Smooth muscle cell (in vitro differentiated cells): ENCODE measurements around the gene PLCG2. TPM values are rescaled to one million over a fixed set of nuclear protein-coding genes. Genes with fewer than 3 reads are reported as not detected.

ENCODE experiments used
- DNase-seq: peaks from one replicate; lab custom pipeline; 2025; ENCODE audit not compliant: unreplicated experiment; lab: John Stamatoyannopoulos, UW
- H2AFZ ChIP-seq: fragments of 200-600 bp; sonication (generic); 2 replicates; pipeline ENCODE4 v1.6.0; 2016; ENCODE audit warnings: antibody characterized with exemption, low read depth, mild to moderate bottlenecking
- H3F3A ChIP-seq: fragments of 200-600 bp; sonication (generic); 2 replicates; pipeline ENCODE4 v1.6.0; 2017; ENCODE audit warnings: antibody characterized with exemption, low read depth
- H3K27ac ChIP-seq: fragments of 200-600 bp; sonication (generic); 2 replicates; pipeline ENCODE4 v1.5.1; 2016; ENCODE audit warnings: low read depth, mild to moderate bottlenecking
- H3K27me3 ChIP-seq: fragments of 200-600 bp; sonication (generic); 2 replicates; pipeline ENCODE4 v1.6.1; 2016; ENCODE audit warnings: low read depth, mild to moderate bottlenecking
- H3K36me3 ChIP-seq: fragments of 200-600 bp; sonication (generic); 2 replicates; pipeline ENCODE4 v1.5.1; 2016; ENCODE audit warnings: low read depth
- H3K4me1 ChIP-seq: fragments of 200-600 bp; sonication (generic); 2 replicates; pipeline ENCODE4 v1.5.1; 2016; ENCODE audit warnings: low read depth
- H3K4me2 ChIP-seq: fragments of 200-600 bp; sonication (generic); 2 replicates; pipeline ENCODE4 v1.6.0; 2016; ENCODE audit warnings: mild to moderate bottlenecking
- H3K4me3 ChIP-seq: fragments of 200-600 bp; sonication (generic); 2 replicates; pipeline ENCODE4 v1.5.1; 2016; ENCODE audit warnings: mild to moderate bottlenecking
- H3K79me2 ChIP-seq: fragments of 200-600 bp; sonication (generic); 2 replicates; pipeline ENCODE4 v1.6.0; 2016; ENCODE audit warnings: low read depth, mild to moderate bottlenecking
- H3K9ac ChIP-seq: fragments of 200-600 bp; sonication (generic); 2 replicates; pipeline ENCODE4 v1.6.0; 2016; ENCODE audit warnings: low read depth
- H3K9me3 ChIP-seq: fragments of 200-600 bp; sonication (generic); replicated peaks from 2 replicates; pipeline ENCODE4 v1.5.1; 2016; ENCODE audit warnings: low read depth
- H4K20me1 ChIP-seq: fragments of 200-600 bp; sonication (generic); 2 replicates; pipeline ENCODE4 v1.6.0; 2016; ENCODE audit warnings: low read depth
- CTCF ChIP-seq: fragments of 200-600 bp; sonication (generic); IDR thresholded peaks from 2 replicates; pipeline ENCODE4 v1.5.1; 2017; ENCODE audit warnings: borderline replicate concordance, mild to moderate bottlenecking, antibody characterized with exemption; ENCODE audit not compliant: insufficient read depth, poor library complexity, severe bottlenecking
- WGBS: methylation state at CpG from one replicate; pipeline ENCODE4 v1.1.7; 2016; ENCODE audit warnings: low lambda C conversion rate; 5-methylcytosine and 5-hydroxymethylcytosine counted together
- polyA plus RNA-seq: library from polyadenylated mRNA; unstranded; fragments of >200 nt; fragmentation: Nextera tagmentation; extraction: Ambion mirVana; gene quantifications from 2 replicates; pipeline ENCODE4 v1.2.1, GENCODE V29; 2016
- total RNA-seq: library from RNA; depleted of rRNA; stranded (reverse); fragments of >200 nt; gene quantifications from 2 replicates; pipeline ENCODE4 v1.2.3, GENCODE V29; 2014

PLCG2 gene
- total and polyA plus RNA-seq, 2 experiments from 2014 or later = 1.7 TPM; not detected in 1

- Histone ChIP-seq H3K27me3 (no peaks in the 10 kb centered on the region), H3K79me2 (no peaks in the 10 kb centered on the region), H4K20me1 (no peaks in the 10 kb centered on the region), H3K4me2 (no peak overlapping the region), H3K9ac (no peak overlapping the region), H2AFZ (no peak overlapping the region), H3F3A (peaks cover 10% of the 10 kb centered on the region), H3K27ac (no peak overlapping the region), H3K4me1 (peaks cover 7% of the 10 kb centered on the region), H3K36me3 (no peaks in the 10 kb centered on the region), H3K9me3 (no peaks in the 10 kb centered on the region), H3K4me3 (no peak overlapping the region)
- DNase-seq = no peak
- TF ChIP-seq CTCF = no peak
- 92% methylated on average over 6 of the region's 6 CpGs for WGBS
Observed at GRCh38 chr16:81734632-81735434, 44.3 kb upstream of the PLCG2 start.

GRCh38 chr16:81737885-81738536, 41.1 kb upstream of the PLCG2 start:
- H3K79me2 ChIP-seq = no peaks in the 10 kb centered on the region
- no peaks in the 10 kb centered on the region for H3K27me3 ChIP-seq
- H4K20me1 ChIP-seq = no peaks in the 10 kb centered on the region
- H3F3A ChIP-seq = no peaks in the 10 kb centered on the region
- H3K4me1 ChIP-seq = no peaks in the 10 kb centered on the region
- peak; percentile 81 for TF ChIP-seq CTCF
- no peaks in the 10 kb centered on the region for H3K9me3 ChIP-seq
- WGBS = 35% methylated on average over 22 of the region's 22 CpGs
- DNase-seq = peak; percentile 20
- H3K27ac ChIP-seq = no peak overlapping the region
- H3K9ac ChIP-seq = no peak overlapping the region
- peak overlapping the region; percentile 62 for H2AFZ ChIP-seq
- H3K4me3 ChIP-seq = peak overlapping the region; percentile 33
- no peaks in the 10 kb centered on the region for H3K36me3 ChIP-seq
- peak overlapping the region; percentile 80 for H3K4me2 ChIP-seq

GRCh38 chr16:81738783-81739496, 40.2 kb upstream of the PLCG2 start:
- H3K27me3 ChIP-seq = no peaks in the 10 kb centered on the region
- no peak overlapping the region for H3K4me3 ChIP-seq
- no peak overlapping the region for H3K4me2 ChIP-seq
- DNase-seq = no peak
- no peak overlapping the region for H2AFZ ChIP-seq
- H3K36me3 ChIP-seq = no peaks in the 10 kb centered on the region
- no peak overlapping the region for H3K9ac ChIP-seq
- H3F3A ChIP-seq = no peaks in the 10 kb centered on the region
- 82% methylated on average over 18 of the region's 18 CpGs for WGBS
- no peaks in the 10 kb centered on the region for H3K9me3 ChIP-seq
- no peaks in the 10 kb centered on the region for H3K79me2 ChIP-seq
- TF ChIP-seq CTCF = no peak
- H3K27ac ChIP-seq = no peak overlapping the region
- no peaks in the 10 kb centered on the region for H3K4me1 ChIP-seq
- H4K20me1 ChIP-seq = no peaks in the 10 kb centered on the region
